ENCODE data around the gene FFAR3. TPM values are rescaled to one million over a fixed set of nuclear protein-coding genes. Genes with fewer than 3 reads are reported as not detected.
A peak's percentile ranks its signal among the peaks of the same experiment; 100 is the strongest.

Gene FFAR3
- polyA plus RNA-seq, 10 donors: 0.13 to 0.28 (median 0.21) TPM; not detected in 5

DNA sequence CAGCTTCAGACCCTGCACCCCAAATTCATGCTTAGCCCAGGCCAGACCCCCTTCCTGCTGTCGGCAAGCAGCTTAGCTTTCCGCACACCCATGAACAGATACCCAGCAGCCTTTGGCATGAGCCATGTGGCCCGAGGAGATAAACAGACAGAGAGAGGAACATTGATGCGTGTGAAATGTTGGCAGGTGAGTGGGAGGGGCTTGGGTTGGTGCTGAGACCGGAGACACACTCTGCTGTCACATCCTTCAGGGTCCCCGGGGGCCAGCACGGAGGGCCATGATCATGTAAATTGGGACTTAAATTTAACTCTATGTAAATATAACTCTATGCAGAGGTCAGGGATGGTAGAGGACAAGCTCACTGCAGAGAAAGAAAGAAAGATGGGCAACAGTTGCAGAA is 27.8 kb upstream of the FFAR3 start:
- DNase-seq: no peak

- no peak for DNase-seq
Observed at GRCh38 chr19:35331551-35332214, 26.6 kb upstream of the FFAR3 start.

- DNase-seq: no peak
Observed at GRCh38 chr19:35332817-35333216, 25.4 kb upstream of the FFAR3 start.

GRCh38 chr19:35334144-35334753 is 24.0 kb upstream of the FFAR3 start:
- DNase-seq: no peak

GRCh38 chr19:35336166-35336955 is 21.9 kb upstream of the FFAR3 start:
- DNase-seq: no peak

GRCh38 chr19:35337097-35337983 is 20.9 kb upstream of the FFAR3 start:
- DNase-seq: no peak

GRCh38 chr19:35337984-35338296 is 20.3 kb upstream of the FFAR3 start:
- no peak for DNase-seq

DNA sequence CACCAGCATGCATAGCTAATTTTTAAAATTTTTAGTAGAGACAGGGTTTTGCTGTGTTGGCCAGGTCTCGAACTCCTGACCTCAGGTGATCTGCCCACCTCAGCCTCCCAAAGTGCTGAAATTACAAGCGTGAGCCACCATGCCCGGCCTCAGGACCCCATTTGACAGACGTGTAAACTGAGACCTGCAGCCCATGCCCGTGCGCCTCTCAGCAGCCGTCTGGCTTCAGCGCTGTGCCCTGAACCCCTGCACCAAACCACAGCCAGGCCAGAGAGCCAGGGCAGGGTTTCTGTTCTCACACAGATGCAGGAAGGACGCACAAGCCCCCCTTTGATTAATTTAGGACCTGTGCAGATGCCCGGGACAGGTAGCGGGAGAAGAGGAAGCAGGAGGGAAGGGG is 17.8 kb upstream of the FFAR3 start:
- no peak for DNase-seq

DNA sequence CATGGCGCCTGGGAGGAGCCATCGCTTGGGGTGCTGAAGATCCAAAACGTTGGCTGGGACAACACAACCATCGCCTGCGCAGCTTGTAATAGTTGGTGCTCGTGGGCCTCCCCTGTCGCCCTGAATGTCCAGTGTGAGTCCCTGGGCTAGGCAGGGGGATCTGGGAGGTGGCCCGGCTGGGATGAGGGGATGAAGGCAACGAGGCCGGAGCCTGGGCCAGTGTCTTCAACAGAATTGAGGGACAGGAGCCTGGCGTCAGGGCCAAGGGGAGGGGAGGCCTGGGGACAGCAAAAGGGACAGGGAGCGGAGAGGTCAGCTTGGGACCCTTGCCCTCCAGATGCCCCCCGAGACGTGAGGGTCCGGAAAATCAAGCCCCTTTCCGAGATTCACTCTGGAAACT is 17.3 kb upstream of the FFAR3 start:
- no peak for DNase-seq

GRCh38 chr19:35341565-35342225 is 16.6 kb upstream of the FFAR3 start:
- no peak for DNase-seq

- DNase-seq: no peak
Observed at GRCh38 chr19:35342430-35342829, 15.8 kb upstream of the FFAR3 start.

DNA sequence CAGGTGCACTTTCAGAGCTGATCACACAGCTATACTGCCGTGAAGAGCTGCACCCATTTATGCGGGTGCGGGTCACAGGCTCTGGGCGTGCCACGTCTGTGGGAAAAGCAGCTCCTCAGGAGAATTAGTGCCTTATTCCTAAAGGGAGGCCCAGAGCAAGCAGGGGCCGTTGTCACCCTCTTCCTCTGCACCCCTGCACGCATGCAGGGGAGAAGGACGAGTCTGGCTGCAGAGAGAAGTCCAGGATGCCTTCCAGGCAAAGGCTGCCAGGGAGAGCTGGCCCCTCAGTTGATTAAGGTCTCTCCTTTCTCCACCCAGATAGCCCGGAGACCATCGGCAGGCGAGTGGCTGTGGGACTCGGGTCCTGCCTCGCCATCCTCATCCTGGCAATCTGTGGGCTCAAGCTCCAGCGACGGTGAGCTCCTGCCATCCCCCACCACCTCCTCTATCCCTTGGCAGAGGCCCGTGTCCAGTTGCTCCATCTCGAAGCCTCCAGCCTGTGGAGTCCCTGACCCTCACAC is 13.7 kb upstream of the FFAR3 start:
- no peak for DNase-seq

DNA sequence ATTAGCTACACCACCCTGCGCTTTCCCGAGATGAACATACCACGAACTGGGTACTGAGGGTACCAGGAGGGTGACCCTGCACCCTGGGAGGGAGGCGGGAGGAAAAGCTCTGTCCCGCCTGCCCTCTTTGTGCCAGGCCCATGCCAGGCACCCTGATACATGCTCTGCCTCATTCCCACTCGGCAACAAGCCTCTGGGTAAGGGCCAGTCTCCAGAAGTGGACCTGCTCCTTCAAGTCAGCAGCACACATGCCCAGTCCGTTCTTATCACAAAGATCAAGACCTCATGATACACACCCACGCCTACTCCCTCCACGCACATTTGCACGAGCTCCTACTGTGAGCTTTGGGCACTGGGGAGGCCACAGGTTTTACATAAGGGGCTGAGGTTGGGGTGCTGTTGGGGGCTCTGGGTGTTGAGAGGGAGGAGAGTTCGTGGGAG is 12.6 kb upstream of the FFAR3 start:
- no peak for DNase-seq

DNA sequence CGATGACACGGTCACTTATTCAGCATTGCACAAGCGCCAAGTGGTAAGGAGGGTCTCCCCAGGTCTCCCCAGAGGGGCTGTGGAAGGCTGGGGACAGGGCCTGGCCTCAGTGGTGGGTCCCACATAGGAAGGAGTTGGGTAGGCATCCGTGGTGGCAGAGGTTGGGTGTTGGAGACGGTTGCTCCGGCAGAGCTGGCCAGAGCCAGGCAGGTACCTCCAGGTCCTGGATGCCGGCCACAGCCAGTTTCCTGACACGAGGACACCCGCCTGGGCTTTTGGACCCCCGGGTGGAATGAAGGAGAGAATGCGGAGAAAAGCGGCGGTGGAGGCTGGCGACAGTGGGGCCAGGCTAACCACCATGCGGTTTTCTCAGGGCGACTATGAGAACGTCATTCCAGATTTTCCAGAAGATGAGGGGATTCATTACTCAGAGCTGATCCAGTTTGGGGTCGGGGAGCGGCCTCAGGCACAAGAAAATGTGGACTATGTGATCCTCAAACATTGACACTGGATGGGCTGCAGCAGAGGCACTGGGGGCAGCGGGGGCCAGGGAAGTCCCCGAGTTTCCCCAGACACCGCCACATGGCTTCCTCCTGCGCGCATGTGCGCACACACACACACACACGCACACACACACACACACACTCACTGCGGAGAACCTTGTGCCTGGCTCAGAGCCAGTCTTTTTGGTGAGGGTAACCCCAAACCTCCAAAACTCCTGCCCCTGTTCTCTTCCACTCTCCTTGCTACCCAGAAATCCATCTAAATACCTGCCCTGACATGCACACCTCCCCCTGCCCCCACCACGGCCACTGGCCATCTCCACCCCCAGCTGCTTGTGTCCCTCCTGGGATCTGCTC is 11.8 kb upstream of the FFAR3 start:
- no peak for DNase-seq

GRCh38 chr19:35347171-35347929 is 10.9 kb upstream of the FFAR3 start, which contains the start of gene FFAR1:
Gene FFAR1, plus strand, starts transcription at chr19:35347902. Its CDS starts 3,650 bp downstream, at chr19:35351552.
- peak in 1 of 3 donors; percentile 29 for DNase-seq

DNA sequence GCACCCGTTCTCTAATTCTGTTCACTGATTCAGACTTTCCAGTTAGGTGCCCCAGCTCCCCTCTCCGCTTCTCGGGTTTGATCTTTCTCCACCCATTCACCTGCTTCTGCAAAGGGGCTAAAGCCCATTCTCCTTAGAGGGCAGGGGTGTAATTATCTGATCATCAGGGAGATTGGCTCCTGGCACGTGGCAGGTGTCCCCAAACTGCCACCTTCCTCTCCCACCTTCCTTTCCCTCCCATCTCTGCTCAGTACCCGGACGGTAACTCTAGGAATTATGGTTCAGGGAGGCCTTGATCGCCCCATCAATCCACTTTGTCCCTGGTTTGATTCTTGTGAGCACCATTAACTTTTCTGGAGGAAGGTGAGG is 10.3 kb upstream of the FFAR3 start:
- DNase-seq: no peak

- no peak for DNase-seq
Observed at GRCh38 chr19:35348911-35349611, 9.2 kb upstream of the FFAR3 start.

- no peak for DNase-seq
Observed at GRCh38 chr19:35349614-35350521, 8.4 kb upstream of the FFAR3 start.

Measured in muscle of back (tissue), 11 donors.